ENCODE data around the gene POLR2E.

GRCh38 chr19:1042689-1043511 lies 52.3 kb downstream of the POLR2E start:
- TF ChIP-seq, protein P1, sequence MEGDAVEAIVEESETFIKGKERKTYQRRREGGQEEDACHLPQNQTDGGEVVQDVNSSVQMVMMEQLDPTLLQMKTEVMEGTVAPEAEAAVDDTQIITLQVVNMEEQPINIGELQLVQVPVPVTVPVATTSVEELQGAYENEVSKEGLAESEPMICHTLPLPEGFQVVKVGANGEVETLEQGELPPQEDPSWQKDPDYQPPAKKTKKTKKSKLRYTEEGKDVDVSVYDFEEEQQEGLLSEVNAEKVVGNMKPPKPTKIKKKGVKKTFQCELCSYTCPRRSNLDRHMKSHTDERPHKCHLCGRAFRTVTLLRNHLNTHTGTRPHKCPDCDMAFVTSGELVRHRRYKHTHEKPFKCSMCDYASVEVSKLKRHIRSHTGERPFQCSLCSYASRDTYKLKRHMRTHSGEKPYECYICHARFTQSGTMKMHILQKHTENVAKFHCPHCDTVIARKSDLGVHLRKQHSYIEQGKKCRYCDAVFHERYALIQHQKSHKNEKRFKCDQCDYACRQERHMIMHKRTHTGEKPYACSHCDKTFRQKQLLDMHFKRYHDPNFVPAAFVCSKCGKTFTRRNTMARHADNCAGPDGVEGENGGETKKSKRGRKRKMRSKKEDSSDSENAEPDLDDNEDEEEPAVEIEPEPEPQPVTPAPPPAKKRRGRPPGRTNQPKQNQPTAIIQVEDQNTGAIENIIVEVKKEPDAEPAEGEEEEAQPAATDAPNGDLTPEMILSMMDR (IDR thresholded peaks at IDR 0.05; ENCODE audit: low read depth, low read length, poor library complexity, severe bottlenecking), result no peak
- TF ChIP-seq EZH2phosphoT487 (IDR thresholded peaks at IDR 0.05; ENCODE audit: borderline replicate concordance, low read length), result no peak
